SU-DHL-6 (cell line): ENCODE measurements around the gene TP63.

ENCODE experiments used
- EZH2phosphoT487 ChIP-seq: fragments of 200-600 bp; sonication (generic), shearing (Covaris generic); conservative IDR thresholded peaks from 2 replicates; pipeline ENCODE4 v1.6.1; 2018; ENCODE audit warnings: mild to moderate bottlenecking, antibody characterized with exemption, low read length, moderate library complexity, mixed read lengths
- TF ChIP-seq, protein P1 (sequence below): fragments of 200-600 bp; sonication (generic); IDR thresholded peaks from one replicate; pipeline ENCODE4 v1.5.1; 2017; ENCODE audit warnings: antibody characterized with exemption, mild to moderate bottlenecking, low read length, moderate library complexity; ENCODE audit not compliant: insufficient read depth, poor library complexity, severe bottlenecking

DNA sequence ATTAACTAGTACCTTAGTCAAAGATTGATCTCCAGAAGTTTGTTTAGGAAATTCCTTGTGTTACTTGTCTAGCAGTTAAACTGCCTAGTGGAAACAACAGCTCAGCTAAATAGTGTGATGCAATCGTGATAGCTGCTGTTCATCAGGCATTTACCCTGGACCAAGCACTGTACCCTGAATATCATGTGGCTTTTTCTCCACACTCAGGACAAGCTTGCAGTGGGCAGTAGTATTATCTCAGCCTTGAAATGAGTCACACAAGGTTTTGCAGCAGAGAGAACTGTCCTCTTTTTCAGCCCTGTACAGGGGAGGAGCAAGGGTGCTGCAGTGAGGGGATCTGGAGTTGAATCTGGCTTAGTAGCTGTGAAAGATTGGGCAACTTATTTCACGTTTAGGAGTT is 208.4 kb downstream of the TP63 start:
- TF ChIP-seq, protein P1, sequence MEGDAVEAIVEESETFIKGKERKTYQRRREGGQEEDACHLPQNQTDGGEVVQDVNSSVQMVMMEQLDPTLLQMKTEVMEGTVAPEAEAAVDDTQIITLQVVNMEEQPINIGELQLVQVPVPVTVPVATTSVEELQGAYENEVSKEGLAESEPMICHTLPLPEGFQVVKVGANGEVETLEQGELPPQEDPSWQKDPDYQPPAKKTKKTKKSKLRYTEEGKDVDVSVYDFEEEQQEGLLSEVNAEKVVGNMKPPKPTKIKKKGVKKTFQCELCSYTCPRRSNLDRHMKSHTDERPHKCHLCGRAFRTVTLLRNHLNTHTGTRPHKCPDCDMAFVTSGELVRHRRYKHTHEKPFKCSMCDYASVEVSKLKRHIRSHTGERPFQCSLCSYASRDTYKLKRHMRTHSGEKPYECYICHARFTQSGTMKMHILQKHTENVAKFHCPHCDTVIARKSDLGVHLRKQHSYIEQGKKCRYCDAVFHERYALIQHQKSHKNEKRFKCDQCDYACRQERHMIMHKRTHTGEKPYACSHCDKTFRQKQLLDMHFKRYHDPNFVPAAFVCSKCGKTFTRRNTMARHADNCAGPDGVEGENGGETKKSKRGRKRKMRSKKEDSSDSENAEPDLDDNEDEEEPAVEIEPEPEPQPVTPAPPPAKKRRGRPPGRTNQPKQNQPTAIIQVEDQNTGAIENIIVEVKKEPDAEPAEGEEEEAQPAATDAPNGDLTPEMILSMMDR, result no peak
- TF ChIP-seq EZH2phosphoT487, result no peak
